ENCODE results near the gene DDX42. TPM values are rescaled to one million over a fixed set of nuclear protein-coding genes. Genes with fewer than 3 reads are reported as not detected.

DDX42 gene
- total RNA-seq, 2 donors from 2014 or later = 154 to 171 TPM

DNA sequence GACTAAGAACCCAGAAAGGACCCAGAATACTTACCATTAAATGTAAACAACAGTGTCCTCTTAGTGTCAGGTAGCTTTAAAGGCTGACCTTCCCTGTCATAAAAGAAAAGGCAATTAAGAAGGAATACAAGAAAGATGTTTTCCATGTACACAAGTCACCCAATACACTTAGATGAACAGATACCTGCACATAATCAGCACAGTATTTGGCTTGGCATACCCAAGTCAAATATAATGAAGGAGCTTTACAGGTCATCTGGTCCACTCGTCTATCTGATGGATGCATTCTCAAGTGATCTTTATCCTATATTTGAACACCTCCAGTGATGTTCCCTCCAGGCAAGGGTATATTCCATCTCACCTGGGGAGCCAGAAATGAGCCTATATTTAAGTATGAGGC, 21.3 kb upstream of the DDX42 start:
- H3K27me3 ChIP-seq (ENCODE audit: control insufficient read depth, insufficient read depth, low read length, poor library complexity, severe bottlenecking) = no peaks in the 10 kb centered on the region
- peaks cover 67% of the 10 kb centered on the region for H3K36me3 Mint-ChIP-seq (ENCODE audit: low read depth)
- DNase-seq = no peak
- H3K9ac ChIP-seq (ENCODE audit: extremely low read depth, low read length, poor library complexity, severe bottlenecking) = no peak overlapping the region
- H3K9me3 Mint-ChIP-seq = no peaks in the 10 kb centered on the region
- TF ChIP-seq CTCF (conservative IDR thresholded peaks at IDR 0.05) = no peak
- no peak overlapping the region for H3K4me3 Mint-ChIP-seq
- no peaks in the 10 kb centered on the region for H3K27me3 Mint-ChIP-seq (ENCODE audit: insufficient read depth)
- H3K4me3 ChIP-seq (ENCODE audit: low read length) = no peak overlapping the region
- no peak overlapping the region for H3K27ac Mint-ChIP-seq
- WGBS, 2 experiments (ENCODE audit: insufficient coverage in 1 of 2, insufficient read length in 1 of 2) = 89 to 94% methylated on average over 1 of the region's 1 CpG
- no peaks in the 10 kb centered on the region for H3K9me3 ChIP-seq (ENCODE audit: control insufficient read depth, low read length)
- H3K36me3 ChIP-seq (ENCODE audit: control insufficient read depth, insufficient read depth, low read length) = peaks cover 88% of the 10 kb centered on the region
- H3K4me1 Mint-ChIP-seq = no peaks in the 10 kb centered on the region
- H3K4me1 ChIP-seq (ENCODE audit: control insufficient read depth, insufficient read depth, low read length) = no peaks in the 10 kb centered on the region
- H3K27ac ChIP-seq (ENCODE audit: low read depth, low read length) = no peak overlapping the region

DNA sequence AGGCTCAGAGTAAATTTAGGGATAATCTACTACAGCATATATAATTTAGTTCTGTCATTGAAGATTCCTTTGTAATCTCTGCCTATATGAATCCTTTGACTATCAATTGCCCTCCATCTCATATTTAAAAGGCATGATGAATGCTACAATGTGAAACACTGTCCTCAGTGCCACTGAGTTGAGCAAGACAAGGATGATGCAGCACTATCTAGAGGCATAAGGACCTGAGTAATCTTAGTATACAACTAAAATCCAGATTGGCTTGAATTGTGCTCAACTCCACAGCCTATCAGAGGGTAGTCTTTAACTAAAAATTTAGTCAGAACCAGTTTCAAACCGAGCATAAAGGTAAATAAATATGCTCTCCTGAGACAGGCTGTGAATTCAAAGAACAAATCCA, 20.8 kb upstream of the DDX42 start:
- Histone ChIP-seq H3K4me1 (ENCODE audit: control insufficient read depth, insufficient read depth, low read length) (no peaks in the 10 kb centered on the region), H3K4me3 (ENCODE audit: low read length) (no peak overlapping the region), H3K9ac (ENCODE audit: extremely low read depth, low read length, poor library complexity, severe bottlenecking) (no peak overlapping the region), H3K36me3 (ENCODE audit: control insufficient read depth, insufficient read depth, low read length) (peaks cover 91% of the 10 kb centered on the region), H3K27me3 (ENCODE audit: control insufficient read depth, insufficient read depth, low read length, poor library complexity, severe bottlenecking) (no peaks in the 10 kb centered on the region), H3K9me3 (ENCODE audit: control insufficient read depth, low read length) (no peaks in the 10 kb centered on the region), H3K27ac (ENCODE audit: low read depth, low read length) (no peak overlapping the region)
- no peak for TF ChIP-seq CTCF (conservative IDR thresholded peaks at IDR 0.05)
- peaks cover 70% of the 10 kb centered on the region for H3K36me3 Mint-ChIP-seq (ENCODE audit: low read depth)
- no peaks in the 10 kb centered on the region for H3K9me3 Mint-ChIP-seq
- H3K27ac Mint-ChIP-seq = no peak overlapping the region
- H3K4me1 Mint-ChIP-seq = no peaks in the 10 kb centered on the region
- no peaks in the 10 kb centered on the region for H3K27me3 Mint-ChIP-seq (ENCODE audit: insufficient read depth)
- no peak overlapping the region for H3K4me3 Mint-ChIP-seq
- WGBS, 2 experiments (ENCODE audit: insufficient coverage in 1 of 2, insufficient read length in 1 of 2) = 100% methylated on average over 1 of the region's 1 CpG; no CpG with 5 or more reads in 1 of the 2 experiments
- DNase-seq = no peak

GRCh38 chr17:63754046-63754445, 19.9 kb upstream of the DDX42 start:
- Histone ChIP-seq H3K27me3 (ENCODE audit: control insufficient read depth, insufficient read depth, low read length, poor library complexity, severe bottlenecking) (no peaks in the 10 kb centered on the region), H3K4me1 (ENCODE audit: control insufficient read depth, insufficient read depth, low read length) (no peaks in the 10 kb centered on the region), H3K9me3 (ENCODE audit: control insufficient read depth, low read length) (no peaks in the 10 kb centered on the region), H3K27ac (ENCODE audit: low read depth, low read length) (no peak overlapping the region), H3K36me3 (ENCODE audit: control insufficient read depth, insufficient read depth, low read length) (peaks cover 90% of the 10 kb centered on the region), H3K9ac (ENCODE audit: extremely low read depth, low read length, poor library complexity, severe bottlenecking) (no peak overlapping the region), H3K4me3 (ENCODE audit: low read length) (no peak overlapping the region)
- no peaks in the 10 kb centered on the region for H3K9me3 Mint-ChIP-seq
- no peak overlapping the region for H3K4me3 Mint-ChIP-seq
- 92% methylated on average over 3 of the region's 3 CpGs; no CpG with 5 or more reads in 1 of the 2 experiments for WGBS, 2 experiments (ENCODE audit: insufficient coverage in 1 of 2, insufficient read length in 1 of 2)
- TF ChIP-seq CTCF (conservative IDR thresholded peaks at IDR 0.05) = no peak
- no peaks in the 10 kb centered on the region for H3K27me3 Mint-ChIP-seq (ENCODE audit: insufficient read depth)
- no peak for DNase-seq
- no peak overlapping the region for H3K27ac Mint-ChIP-seq
- H3K4me1 Mint-ChIP-seq = no peaks in the 10 kb centered on the region
- peaks cover 71% of the 10 kb centered on the region for H3K36me3 Mint-ChIP-seq (ENCODE audit: low read depth)

All from endodermal cell (in vitro differentiated cells).